GM23338 (cell line): ENCODE results near the gene COP1. TPM values are rescaled to one million over a fixed set of nuclear protein-coding genes. Genes with fewer than 3 reads are reported as not detected.

ENCODE experiments used
- ATAC-seq: fragments of 200-7000 bp; cut with Tn5 transposase; 3 replicates; pipeline ENCODE4 v1.9.1; 2020
- DNase-seq: peaks from one replicate; pipeline ENCODE4 v3.0.0-alpha.2; 2015; ENCODE audit warnings: low spot score
- H2AFZ ChIP-seq: fragments of 200-600 bp; sonication (generic); 2 replicates; pipeline ENCODE4 v1.8.0; 2016; ENCODE audit warnings: antibody characterized with exemption, mild to moderate bottlenecking, moderate library complexity
- H3F3A ChIP-seq: fragments of 200-600 bp; sonication (generic); replicated peaks from 2 replicates; pipeline ENCODE4 v1.8.0; 2017; ENCODE audit warnings: antibody characterized with exemption, mixed run types, low read depth
- H3K27ac ChIP-seq: fragments of 200-600 bp; sonication (generic); 2 replicates; pipeline ENCODE4 v1.6.1; 2016; ENCODE audit warnings: low read depth
- H3K27me3 ChIP-seq: fragments of 200-600 bp; sonication (generic); 2 replicates; pipeline ENCODE4 v1.8.0; 2016; ENCODE audit warnings: mild to moderate bottlenecking, mixed run types, moderate library complexity; ENCODE audit not compliant: insufficient read depth
- H3K36me3 ChIP-seq: fragments of 200-600 bp; sonication (generic); 2 replicates; pipeline ENCODE4 v1.8.0; 2016; ENCODE audit warnings: mild to moderate bottlenecking; ENCODE audit not compliant: insufficient read depth
- H3K4me1 ChIP-seq: fragments of 200-600 bp; sonication (generic); 2 replicates; pipeline ENCODE4 v1.8.0; 2016; ENCODE audit warnings: mild to moderate bottlenecking, moderate library complexity; ENCODE audit not compliant: insufficient read depth
- H3K4me2 ChIP-seq: fragments of 200-600 bp; sonication (generic); 2 replicates; pipeline ENCODE4 v1.7.1; 2017; ENCODE audit warnings: mixed run types
- H3K4me3 ChIP-seq: fragments of 200-600 bp; sonication (generic); 2 replicates; pipeline ENCODE4 v1.6.1; 2016; ENCODE audit warnings: mixed run types
- H3K79me2 ChIP-seq: fragments of 200-600 bp; sonication (generic); replicated peaks from 2 replicates; pipeline ENCODE4 v1.8.0; 2017; ENCODE audit warnings: mild to moderate bottlenecking; ENCODE audit not compliant: insufficient read depth
- H3K9me2 ChIP-seq: fragments of 200-600 bp; sonication (generic); 2 replicates; pipeline ENCODE4 v1.8.0; 2017; ENCODE audit not compliant: insufficient read depth
- H4K20me1 ChIP-seq: fragments of 200-600 bp; sonication (generic); replicated peaks from 2 replicates; pipeline ENCODE4 v1.8.0; 2017; ENCODE audit warnings: mild to moderate bottlenecking; ENCODE audit not compliant: insufficient read depth
- H3K27ac Mint-ChIP-seq: 2 replicates; pipeline ENCODE4 v1.8.0; 2020; ENCODE audit warnings: inconsistent platforms, mild to moderate bottlenecking, moderate library complexity, mixed read lengths
- H3K27me3 Mint-ChIP-seq: 3 replicates; pipeline ENCODE4 v1.8.0; 2022; ENCODE audit warnings: low read depth, mild to moderate bottlenecking, moderate library complexity, mixed read lengths, inconsistent platforms; ENCODE audit not compliant: insufficient read depth, poor library complexity
- H3K36me3 Mint-ChIP-seq: 3 replicates; pipeline ENCODE4 v1.8.0; 2021; ENCODE audit warnings: low read depth, mild to moderate bottlenecking, inconsistent platforms, moderate library complexity, mixed read lengths
- H3K4me1 Mint-ChIP-seq: 3 replicates; pipeline ENCODE4 v1.8.0; 2020; ENCODE audit warnings: mild to moderate bottlenecking, inconsistent platforms, mixed read lengths
- H3K4me3 Mint-ChIP-seq: 3 replicates; pipeline ENCODE4 v1.8.0; 2021; ENCODE audit warnings: moderate library complexity, mild to moderate bottlenecking, inconsistent platforms, mixed read lengths
- H3K9me3 Mint-ChIP-seq: 3 replicates; pipeline ENCODE4 v1.8.0; 2020; ENCODE audit warnings: moderate library complexity, mild to moderate bottlenecking, inconsistent platforms, mixed read lengths
- CREB1 ChIP-seq: fragments of 250-450 bp; sonication (Bioruptor Pico); IDR thresholded peaks from 2 replicates; pipeline ENCODE4 v1.5.0; 2020; ENCODE audit warnings: low read depth, mild to moderate bottlenecking, moderate library complexity
- EZH2phosphoT487 ChIP-seq: fragments of 200-600 bp; sonication (generic); IDR thresholded peaks from one replicate; pipeline ENCODE4 v1.8.1; 2018; ENCODE audit warnings: antibody characterized with exemption; ENCODE audit not compliant: unreplicated experiment
- NANOG ChIP-seq: IDR thresholded peaks from 2 replicates; pipeline ENCODE4 v1.6.1; 2016; ENCODE audit warnings: antibody characterized with exemption, borderline replicate concordance
- REST ChIP-seq: IDR thresholded peaks from one replicate; pipeline ENCODE4 v1.6.1; 2018; ENCODE audit warnings: antibody characterized with exemption; ENCODE audit not compliant: unreplicated experiment
- ZNF114 ChIP-seq: fragments of 250-450 bp; sonication (Bioruptor Pico); IDR thresholded peaks from 2 replicates; pipeline ENCODE4 v1.5.0; 2020; ENCODE audit warnings: mild to moderate bottlenecking, moderate library complexity
- ZNF462 ChIP-seq: fragments of 250-450 bp; sonication (Bioruptor Pico); IDR thresholded peaks from 2 replicates; pipeline ENCODE4 v1.5.0; 2020; ENCODE audit warnings: mild to moderate bottlenecking, moderate library complexity
- polyA plus RNA-seq: library from polyadenylated mRNA; unstranded; fragments of >200 nt; fragmentation: Nextera tagmentation; extraction: Ambion mirVana; gene quantifications from 2 replicates; pipeline ENCODE4 v1.2.1, GENCODE V29; 2016
- total RNA-seq: library from RNA; depleted of rRNA; stranded (reverse); fragments of >200 nt; shearing (Covaris generic); gene quantifications from 2 replicates; pipeline ENCODE4 v1.2.3, GENCODE V29; 2014

The COP1 gene
- total and polyA plus RNA-seq, 2 experiments from 2014 or later: 54.0 to 54.9 TPM

- no peak for TF ChIP-seq ZNF462
Observed at GRCh38 chr1:176222196-176222595, 15.1 kb upstream of the COP1 start (continued).

GRCh38 chr1:176220100-176220689 is 13.1 kb upstream of the COP1 start:
- H3K36me3 Mint-ChIP-seq: no peaks in the 10 kb centered on the region
- H3K36me3 ChIP-seq: no peaks in the 10 kb centered on the region
- no peaks in the 10 kb centered on the region for H3K9me3 Mint-ChIP-seq
- H3K27me3 Mint-ChIP-seq: no peaks in the 10 kb centered on the region
- peaks cover 6% of the 10 kb centered on the region; the same call in 1 of the 2 replicates for H3K4me1 ChIP-seq
- H3K4me3 ChIP-seq: no peak overlapping the region
- no peak for ATAC-seq
- no peaks in the 10 kb centered on the region for H3K9me2 ChIP-seq
- H3K27ac ChIP-seq: no peak overlapping the region
- no peak for DNase-seq
- H3K4me2 ChIP-seq: no peak overlapping the region
- no peak overlapping the region for H3K4me3 Mint-ChIP-seq
- H3K4me1 Mint-ChIP-seq: peaks cover 7% of the 10 kb centered on the region
- H4K20me1 ChIP-seq: no peaks in the 10 kb centered on the region
- no peak overlapping the region for H3K27ac Mint-ChIP-seq
- no peaks in the 10 kb centered on the region for H3K27me3 ChIP-seq
- H3K79me2 ChIP-seq: no peaks in the 10 kb centered on the region
- no peaks in the 10 kb centered on the region for H3F3A ChIP-seq
- H2AFZ ChIP-seq: no peak overlapping the region
- no peak for TF ChIP-seq NANOG
- no peak for TF ChIP-seq EZH2phosphoT487
- TF ChIP-seq ZNF114 (CRISPR knock-in tag): no peak
- TF ChIP-seq REST: no peak
- TF ChIP-seq CREB1 (CRISPR knock-in tag): no peak
